ENCODE data around the gene ATAD3A. TPM values are rescaled to one million over a fixed set of nuclear protein-coding genes. Genes with fewer than 3 reads are reported as not detected.
A peak's percentile ranks its signal among the peaks of the same experiment; 100 is the strongest.
"Not testable (repeated sequence)": the region's sequence is repeated elsewhere in the genome, so short reads cannot be mapped to it uniquely, and the experiment has no call there.

Gene ATAD3A
- total and polyA plus RNA-seq, 7 donors: 8.6 to 40.4 (median 12.8) TPM

DNA sequence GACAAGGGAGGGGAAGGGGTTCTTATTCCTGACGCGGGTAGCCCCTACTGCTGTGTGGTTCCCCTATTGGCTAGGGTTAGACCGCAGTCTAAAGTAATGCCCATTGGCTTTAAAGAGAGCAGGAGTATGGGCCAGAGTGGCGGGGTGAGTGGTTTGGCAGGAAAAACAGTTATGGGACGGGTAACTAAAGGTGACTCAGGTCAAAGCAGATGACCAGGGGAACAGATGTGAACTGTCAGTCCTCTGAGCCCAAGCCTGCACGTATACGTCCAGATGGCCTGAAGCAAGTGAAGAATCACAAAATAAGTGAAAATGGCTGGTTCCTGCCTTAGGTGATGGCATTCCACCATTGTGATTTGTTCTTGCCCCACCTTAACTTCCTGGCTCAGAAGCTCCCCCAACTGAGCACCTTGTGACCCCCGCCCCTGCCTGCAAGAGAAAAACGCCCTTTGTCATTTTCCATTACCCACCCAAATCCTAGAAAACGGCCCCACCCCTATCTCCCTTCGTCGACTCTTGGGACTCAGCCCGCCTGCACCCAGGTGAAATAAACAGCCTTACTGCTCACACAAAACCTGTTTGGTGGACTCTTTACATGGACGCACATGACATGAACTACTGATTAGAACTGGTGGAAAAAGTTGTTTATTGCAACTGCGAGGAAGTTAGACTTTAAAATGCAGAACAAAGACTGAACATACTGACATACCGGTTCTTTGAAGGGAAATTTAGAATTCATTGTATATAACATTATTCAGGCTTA lies 41.2 kb upstream of the ATAD3A start:
- WGBS, 2 donors: 13 to 16% methylated on average over 16 of the region's 16 CpGs
- H3K27me3 ChIP-seq: no peaks in the 10 kb centered on the region
- peaks cover 0 to 24% (median 20%) of the 10 kb centered on the region in 4 donors for H3K4me1 ChIP-seq
- no peaks in the 10 kb centered on the region for H3K36me3 ChIP-seq
- intact Hi-C loops (cut with DNase I): no loop called here
- TF ChIP-seq POLR2A (IDR thresholded peaks at IDR 0.05) (no peak), EP300 (IDR thresholded peaks at IDR 0.05) (no peak), POLR2AphosphoS5 (IDR thresholded peaks at IDR 0.05) (no peak)
- TF ChIP-seq, protein P1, sequence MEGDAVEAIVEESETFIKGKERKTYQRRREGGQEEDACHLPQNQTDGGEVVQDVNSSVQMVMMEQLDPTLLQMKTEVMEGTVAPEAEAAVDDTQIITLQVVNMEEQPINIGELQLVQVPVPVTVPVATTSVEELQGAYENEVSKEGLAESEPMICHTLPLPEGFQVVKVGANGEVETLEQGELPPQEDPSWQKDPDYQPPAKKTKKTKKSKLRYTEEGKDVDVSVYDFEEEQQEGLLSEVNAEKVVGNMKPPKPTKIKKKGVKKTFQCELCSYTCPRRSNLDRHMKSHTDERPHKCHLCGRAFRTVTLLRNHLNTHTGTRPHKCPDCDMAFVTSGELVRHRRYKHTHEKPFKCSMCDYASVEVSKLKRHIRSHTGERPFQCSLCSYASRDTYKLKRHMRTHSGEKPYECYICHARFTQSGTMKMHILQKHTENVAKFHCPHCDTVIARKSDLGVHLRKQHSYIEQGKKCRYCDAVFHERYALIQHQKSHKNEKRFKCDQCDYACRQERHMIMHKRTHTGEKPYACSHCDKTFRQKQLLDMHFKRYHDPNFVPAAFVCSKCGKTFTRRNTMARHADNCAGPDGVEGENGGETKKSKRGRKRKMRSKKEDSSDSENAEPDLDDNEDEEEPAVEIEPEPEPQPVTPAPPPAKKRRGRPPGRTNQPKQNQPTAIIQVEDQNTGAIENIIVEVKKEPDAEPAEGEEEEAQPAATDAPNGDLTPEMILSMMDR (IDR thresholded peaks at IDR 0.05): no peak
- peak overlapping the region; percentile 74 to 88 (median 85) for H3K27ac ChIP-seq
- no peak for DNase-seq
- peak overlapping the region; percentile 62 to 94 (median 80) for H3K4me3 ChIP-seq
- no peaks in the 10 kb centered on the region for H3K9me3 ChIP-seq

DNA sequence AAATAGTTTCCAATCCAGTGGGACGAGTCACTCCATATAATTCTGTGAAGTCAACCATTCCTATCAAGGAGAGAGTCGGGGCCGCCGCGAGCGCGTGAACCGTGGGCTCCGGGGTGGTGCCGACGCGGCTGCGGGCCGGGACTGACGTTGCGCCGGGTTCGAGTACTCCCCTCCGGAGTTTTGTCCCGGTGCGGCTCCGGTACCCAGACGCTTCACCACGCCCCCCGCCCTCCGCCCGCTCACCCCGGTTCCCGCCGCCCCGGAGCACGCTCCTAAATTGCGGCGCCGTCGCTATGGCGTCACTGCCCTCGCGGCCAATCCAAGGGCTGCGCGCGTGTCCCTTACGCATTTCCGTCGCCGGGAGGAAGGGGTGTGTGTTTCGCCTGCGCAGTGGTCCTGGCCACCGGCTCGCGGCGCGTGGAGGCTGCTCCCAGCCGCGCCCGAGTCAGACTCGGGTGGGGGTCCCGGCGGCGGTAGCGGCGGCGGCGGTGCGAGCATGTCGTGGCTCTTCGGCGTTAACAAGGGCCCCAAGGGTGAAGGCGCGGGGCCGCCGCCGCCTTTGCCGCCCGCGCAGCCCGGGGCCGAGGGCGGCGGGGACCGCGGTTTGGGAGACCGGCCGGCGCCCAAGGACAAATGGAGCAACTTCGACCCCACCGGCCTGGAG lies 40.4 kb upstream of the ATAD3A start, which contains the start of gene ATAD3B:
Gene ATAD3B (plus strand): TSS at position 377 of the 664 bp plus-strand sequence. CDS start 120 bp downstream, at position 497.
- intact Hi-C loops (cut with DNase I): no loop called here
- H3K4me1 ChIP-seq: peaks cover 0 to 24% (median 20%) of the 10 kb centered on the region in 4 donors
- DNase-seq: peak; percentile 97
- 0 to 1% methylated on average over 87 of the region's 87 CpGs for WGBS, 2 donors
- H3K27me3 ChIP-seq: no peaks in the 10 kb centered on the region
- peak within 1 kb of the TSS; percentile 62 to 94 (median 80) for H3K4me3 ChIP-seq
- H3K9me3 ChIP-seq: no peaks in the 10 kb centered on the region
- no peaks in the 10 kb centered on the region for H3K36me3 ChIP-seq
- H3K27ac ChIP-seq: peak within 1 kb of the TSS; percentile 74 to 88 (median 85)
- TF ChIP-seq EP300 (IDR thresholded peaks at IDR 0.05) (peak in 1 of 4 donors; percentile 69), POLR2AphosphoS5 (IDR thresholded peaks at IDR 0.05) (peak; percentile 65 to 85 (median 74)), POLR2A (IDR thresholded peaks at IDR 0.05) (peak in 1 of 2 donors; percentile 34)
- TF ChIP-seq, protein P1 (IDR thresholded peaks at IDR 0.05): no peak

DNA sequence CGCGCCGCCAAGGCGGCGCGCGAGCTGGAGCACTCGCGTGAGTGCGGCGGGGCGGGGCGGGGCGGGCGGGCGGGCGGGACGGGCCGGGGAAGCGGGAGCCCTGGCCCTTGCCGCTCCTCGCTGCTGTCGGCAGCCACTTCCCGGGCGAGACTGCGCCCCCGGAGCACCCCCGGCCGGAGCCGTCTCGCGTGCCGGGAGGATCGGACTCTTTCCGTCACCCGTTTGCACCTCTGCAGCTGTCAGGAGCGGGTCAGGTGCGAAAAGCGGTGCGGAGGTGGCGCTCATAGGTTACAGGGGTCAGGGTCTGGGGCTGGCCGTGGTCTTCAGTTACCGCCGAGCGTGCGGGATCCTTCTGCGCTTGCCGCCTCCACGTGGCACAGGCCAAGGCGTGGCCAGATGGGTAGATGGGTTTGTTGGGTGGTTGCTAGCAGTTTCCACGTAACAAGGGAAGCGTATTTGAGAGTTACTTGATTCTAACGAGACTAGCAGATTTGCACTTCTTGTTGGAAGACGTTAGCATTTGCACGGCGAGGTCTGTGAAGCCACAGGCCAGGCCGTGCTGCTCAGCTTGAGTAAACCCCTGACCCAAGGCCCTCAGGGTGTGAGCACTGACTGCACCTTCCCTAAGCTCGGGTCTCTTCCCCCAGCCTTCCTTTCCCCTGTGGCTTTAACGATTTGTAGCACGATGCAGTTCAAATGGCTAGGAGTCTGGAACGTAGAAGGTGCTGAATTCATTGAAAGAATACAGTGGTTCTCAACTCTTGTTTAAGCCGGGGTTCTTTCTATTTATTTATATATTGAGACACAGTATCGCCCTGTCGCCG lies 39.7 kb upstream of the ATAD3A start:
- H3K27ac ChIP-seq: peak overlapping the region; percentile 41 to 88 (median 85)
- H3K9me3 ChIP-seq; H3K36me3 ChIP-seq; DNase-seq; H3K27me3 ChIP-seq; intact Hi-C loops (cut with DNase I): not testable (repeated sequence)
- H3K4me3 ChIP-seq: peak overlapping the region; percentile 62 to 94 (median 80)
- WGBS, 2 donors: 1 to 3% methylated on average over 54 to 55 of the region's 65 CpGs
- peaks cover 0 to 24% (median 20%) of the 10 kb centered on the region in 4 donors for H3K4me1 ChIP-seq

DNA sequence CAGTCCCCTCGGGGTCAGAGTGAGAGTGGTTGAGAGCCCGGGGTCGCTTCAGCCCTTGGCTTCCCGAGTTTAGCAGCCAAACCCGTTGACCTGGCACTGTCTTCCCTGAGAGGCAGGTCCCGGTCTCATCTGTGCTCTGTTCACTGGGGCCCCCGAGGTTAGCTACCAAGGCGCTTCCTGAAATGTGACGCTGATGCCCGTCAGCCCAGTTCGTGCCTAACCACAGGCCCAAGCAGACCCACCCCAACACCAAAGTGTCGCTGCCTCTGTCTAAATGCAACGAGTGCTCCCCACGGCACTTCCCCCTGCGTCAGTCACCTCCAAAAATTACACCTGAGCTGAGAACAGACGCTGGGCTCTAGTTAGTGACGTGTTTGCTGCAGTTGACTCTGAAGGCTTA lies 36.0 kb upstream of the ATAD3A start:
- WGBS, 2 donors: 74 to 90% methylated on average over 15 to 16 of the region's 17 CpGs
- DNase-seq; H3K4me3 ChIP-seq; intact Hi-C loops (cut with DNase I); H3K9me3 ChIP-seq; H3K27me3 ChIP-seq; H3K27ac ChIP-seq: not testable (repeated sequence)
- peaks cover 0 to 18% (median 15%) of the 10 kb centered on the region in 4 donors for H3K4me1 ChIP-seq
- H3K36me3 ChIP-seq: peaks cover 11 to 32% (median 20%) of the 10 kb centered on the region in 4 donors

DNA sequence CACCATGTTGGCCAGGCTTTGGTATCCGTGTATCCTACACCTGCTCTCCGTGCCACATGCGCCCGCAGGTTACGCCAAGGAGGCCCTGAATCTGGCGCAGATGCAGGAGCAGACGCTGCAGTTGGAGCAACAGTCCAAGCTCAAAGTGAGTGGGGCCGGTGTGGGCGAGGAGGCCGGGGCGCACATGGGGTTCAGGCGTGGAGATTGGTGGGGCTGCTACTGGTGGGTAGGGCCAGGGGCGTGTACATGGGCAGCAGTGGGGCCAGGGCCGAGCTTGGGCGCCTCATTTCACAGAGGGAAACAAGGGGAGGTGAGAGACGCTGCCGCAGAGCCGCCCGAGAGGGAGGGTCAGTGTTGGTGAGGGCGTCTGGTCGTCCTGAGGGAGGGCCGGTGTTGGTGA lies 34.8 kb upstream of the ATAD3A start:
- intact Hi-C loops (cut with DNase I): no loop called here
- TF ChIP-seq POLR2A (IDR thresholded peaks at IDR 0.05): no peak
- no peak for TF ChIP-seq EP300 (IDR thresholded peaks at IDR 0.05)
- TF ChIP-seq, protein P1 (IDR thresholded peaks at IDR 0.05): no peak
- TF ChIP-seq POLR2AphosphoS5 (IDR thresholded peaks at IDR 0.05): no peak
- Histone ChIP-seq H3K9me3 (no peaks in the 10 kb centered on the region), H3K36me3 (peaks cover 12 to 38% (median 26%) of the 10 kb centered on the region in 4 donors), H3K27ac (no peak overlapping the region), H3K4me3 (no peak overlapping the region), H3K27me3 (no peaks in the 10 kb centered on the region), H3K4me1 (peaks cover 0 to 17% (median 15%) of the 10 kb centered on the region in 4 donors)
- DNase-seq: no peak
- 96 to 97% methylated on average over 22 of the region's 22 CpGs for WGBS, 2 donors
